Activated CD4-positive, alpha-beta T cell treated with anti-CD3 and anti-CD28 coated beads, Interleukin-2, amount 10 ng/mL, durations not matched to agents 7 days and 5 days (primary cell): ENCODE measurements around the gene ADGRV1. TPM values are rescaled to one million over a fixed set of nuclear protein-coding genes. Genes with fewer than 3 reads are reported as not detected.
"Not testable (repeated sequence)": the region's sequence is repeated elsewhere in the genome, so short reads cannot be mapped to it uniquely, and the experiment has no call there.

Experiments used
- CTCF ChIA-PET: fragments of 350-600 bp; sonication (Branson Sonifier 250); formaldehyde crosslinking; loops from one replicate; lab custom pipeline; 2021; ENCODE audit warnings: antibody characterized with exemption; lab: Charles Lee
- POLR2A ChIA-PET: fragments of 350-600 bp; sonication (Branson Sonifier 250); formaldehyde crosslinking; loops from one replicate; lab custom pipeline; 2021; ENCODE audit warnings: antibody characterized with exemption; lab: Charles Lee
- DNase-seq: peaks from one replicate; pipeline ENCODE4 v3.0.0-alpha.2; 2020
- H3K27ac Mint-ChIP-seq: one replicate; pipeline ENCODE4 v1.8.0; 2021; ENCODE audit warnings: mild to moderate bottlenecking, moderate library complexity, mixed read lengths
- H3K27me3 Mint-ChIP-seq: one replicate; pipeline ENCODE4 v1.8.0; 2021; ENCODE audit warnings: mixed read lengths
- H3K36me3 Mint-ChIP-seq: one replicate; pipeline ENCODE4 v1.8.0; 2021; ENCODE audit warnings: low read depth, mixed read lengths
- H3K4me1 Mint-ChIP-seq: one replicate; pipeline ENCODE4 v1.8.0; 2021; ENCODE audit warnings: mixed read lengths
- H3K4me3 Mint-ChIP-seq: one replicate; pipeline ENCODE4 v1.8.0; 2021; ENCODE audit warnings: mild to moderate bottlenecking, moderate library complexity, mixed read lengths
- H3K9me3 Mint-ChIP-seq: one replicate; pipeline ENCODE4 v1.8.0; 2021; ENCODE audit warnings: mixed read lengths
- total RNA-seq, 2 experiments: library from RNA; stranded (reverse); gene quantifications; one replicate each; pipeline ENCODE4 v1.2.3, GENCODE V29; 2021

The ADGRV1 gene
- total RNA-seq, 2 experiments from 2014 or later, result not detected

- H3K4me3 Mint-ChIP-seq, result no peak overlapping the region
- H3K27ac Mint-ChIP-seq, result no peak overlapping the region
- no peaks in the 10 kb centered on the region for H3K36me3 Mint-ChIP-seq
- H3K4me1 Mint-ChIP-seq, result peaks cover 9% of the 10 kb centered on the region
- H3K27me3 Mint-ChIP-seq, result peaks cover 20% of the 10 kb centered on the region
- DNase-seq, result no peak
- ChIA-PET CTCF (interaction anchor here (0.7 kb wide), 1 partner anchor 1145 kb away, joined by 3 read pairs; no protein-coding TSS in a partner anchor), POLR2A (no interaction called here)
- H3K9me3 Mint-ChIP-seq, result no peaks in the 10 kb centered on the region
Observed at GRCh38 chr5:90845723-90846554, 287.3 kb downstream of the ADGRV1 start.

DNA sequence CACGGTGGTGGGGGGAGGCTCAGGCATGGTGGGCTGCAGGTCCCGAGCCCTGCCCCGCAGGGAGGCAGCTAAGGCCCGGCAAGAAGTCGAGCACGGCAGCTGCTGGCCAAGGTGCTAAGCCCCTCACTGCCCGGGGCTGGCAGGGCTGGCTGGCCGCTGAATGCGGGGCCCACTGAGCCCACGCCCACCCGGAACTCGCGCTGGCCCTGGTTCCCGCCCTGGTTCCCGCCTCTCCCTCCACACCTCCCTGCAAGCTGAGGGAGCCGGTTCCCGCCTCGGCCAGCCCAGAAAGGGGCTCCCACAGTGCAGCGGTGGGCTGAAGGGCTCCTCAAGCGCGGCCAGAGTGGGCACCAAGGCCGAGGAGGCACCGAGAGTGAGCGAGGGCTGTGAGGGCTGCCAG is 289.0 kb downstream of the ADGRV1 start:
- CTCF ChIA-PET, POLR2A ChIA-PET, H3K4me3 Mint-ChIP-seq, H3K27ac Mint-ChIP-seq, DNase-seq, H3K4me1 Mint-ChIP-seq, H3K9me3 Mint-ChIP-seq, H3K36me3 Mint-ChIP-seq: not testable (repeated sequence)
- H3K27me3 Mint-ChIP-seq, result peaks cover 23% of the 10 kb centered on the region

GRCh38 chr5:90849939-90850338 is 291.3 kb downstream of the ADGRV1 start:
- Mint-ChIP-seq H3K4me1 (peaks cover 3% of the 10 kb centered on the region), H3K27me3 (peaks cover 15% of the 10 kb centered on the region), H3K27ac (no peak overlapping the region), H3K36me3 (no peaks in the 10 kb centered on the region), H3K9me3 (no peaks in the 10 kb centered on the region), H3K4me3 (no peak overlapping the region)
- no peak for DNase-seq
- CTCF ChIA-PET, result no interaction called here
- POLR2A ChIA-PET, result no interaction called here

GRCh38 chr5:90852531-90852930 is 293.9 kb downstream of the ADGRV1 start:
- H3K4me3 Mint-ChIP-seq, result no peak overlapping the region
- no peaks in the 10 kb centered on the region for H3K36me3 Mint-ChIP-seq
- H3K27ac Mint-ChIP-seq, result no peak overlapping the region
- H3K27me3 Mint-ChIP-seq, result peaks cover 3% of the 10 kb centered on the region
- H3K9me3 Mint-ChIP-seq, result no peaks in the 10 kb centered on the region
- DNase-seq, result no peak
- POLR2A ChIA-PET, result no interaction called here
- CTCF ChIA-PET, result no interaction called here
- no peaks in the 10 kb centered on the region for H3K4me1 Mint-ChIP-seq

GRCh38 chr5:90853750-90854149 is 295.2 kb downstream of the ADGRV1 start:
- Mint-ChIP-seq H3K4me1 (no peaks in the 10 kb centered on the region), H3K27ac (no peak overlapping the region), H3K27me3 (peaks cover 3% of the 10 kb centered on the region), H3K4me3 (no peak overlapping the region), H3K36me3 (no peaks in the 10 kb centered on the region), H3K9me3 (no peaks in the 10 kb centered on the region)
- CTCF ChIA-PET, result no interaction called here
- DNase-seq, result no peak
- POLR2A ChIA-PET, result no interaction called here

- Mint-ChIP-seq H3K27ac (no peak overlapping the region), H3K27me3 (peaks cover 3% of the 10 kb centered on the region), H3K4me3 (no peak overlapping the region), H3K4me1 (no peaks in the 10 kb centered on the region), H3K9me3 (no peaks in the 10 kb centered on the region), H3K36me3 (no peaks in the 10 kb centered on the region)
- DNase-seq, result no peak
- POLR2A ChIA-PET, result no interaction called here
- CTCF ChIA-PET, result no interaction called here
Observed at GRCh38 chr5:90854169-90854568, 295.6 kb downstream of the ADGRV1 start.

GRCh38 chr5:90855296-90856010 is 296.9 kb downstream of the ADGRV1 start:
- H3K9me3 Mint-ChIP-seq, result no peaks in the 10 kb centered on the region
- H3K27me3 Mint-ChIP-seq, result peaks cover 3% of the 10 kb centered on the region
- no peaks in the 10 kb centered on the region for H3K4me1 Mint-ChIP-seq
- POLR2A ChIA-PET, result no interaction called here
- no peak overlapping the region for H3K27ac Mint-ChIP-seq
- H3K4me3 Mint-ChIP-seq, result no peak overlapping the region
- no peak for DNase-seq
- CTCF ChIA-PET, result no interaction called here
- H3K36me3 Mint-ChIP-seq, result no peaks in the 10 kb centered on the region

DNA sequence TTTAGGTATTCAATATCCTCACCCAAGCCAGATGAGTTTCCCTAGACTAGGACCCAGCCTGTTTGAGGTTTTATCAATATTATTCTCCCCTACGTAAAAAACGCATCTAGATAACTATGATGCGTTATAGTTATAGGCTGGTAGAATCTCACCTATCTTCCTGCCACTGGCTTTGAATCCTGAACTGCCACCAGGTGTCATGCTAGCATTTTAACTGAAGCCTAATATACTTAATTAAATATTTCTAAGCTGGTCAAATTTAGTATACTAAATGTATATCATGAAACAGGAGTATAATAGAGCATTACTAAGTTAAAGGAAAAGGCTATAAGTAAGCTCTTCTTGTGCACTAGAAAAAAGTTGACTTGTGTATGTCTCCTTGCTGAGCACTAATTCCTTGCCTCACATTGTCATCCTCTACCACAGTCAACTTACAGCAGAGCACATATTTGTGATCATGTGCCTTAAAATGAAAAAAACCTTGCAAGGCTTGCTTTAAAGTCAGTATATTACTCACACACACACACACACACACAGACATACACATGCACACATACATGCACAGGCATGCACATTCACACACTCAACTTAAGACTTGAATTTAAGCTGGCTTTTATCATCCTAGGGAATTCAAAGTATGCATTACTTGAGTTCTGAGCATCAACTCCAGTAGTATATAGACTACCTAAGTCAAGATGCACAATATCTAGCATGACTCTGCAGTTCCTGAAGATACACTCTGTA is 303.4 kb downstream of the ADGRV1 start:
- H3K9me3 Mint-ChIP-seq, result no peaks in the 10 kb centered on the region
- peaks cover 4% of the 10 kb centered on the region for H3K27me3 Mint-ChIP-seq
- no peak overlapping the region for H3K27ac Mint-ChIP-seq
- ChIA-PET CTCF (interaction anchor here (1.1 kb wide), 1 partner anchor 522 kb away, joined by 3 read pairs; no protein-coding TSS in a partner anchor), POLR2A (interaction anchor here (0.6 kb wide), 1 partner anchor 33 kb away, joined by 3 read pairs; no protein-coding TSS in a partner anchor)
- no peak overlapping the region for H3K4me3 Mint-ChIP-seq
- no peak for DNase-seq
- no peaks in the 10 kb centered on the region for H3K36me3 Mint-ChIP-seq
- peaks cover 1% of the 10 kb centered on the region for H3K4me1 Mint-ChIP-seq

GRCh38 chr5:90865180-90865579 is 306.6 kb downstream of the ADGRV1 start:
- Mint-ChIP-seq H3K4me1 (peaks cover 2% of the 10 kb centered on the region), H3K4me3 (no peak overlapping the region), H3K36me3 (no peaks in the 10 kb centered on the region), H3K27ac (no peak overlapping the region), H3K9me3 (no peaks in the 10 kb centered on the region), H3K27me3 (peaks cover 16% of the 10 kb centered on the region)
- POLR2A ChIA-PET, result no interaction called here
- CTCF ChIA-PET, result interaction anchor here (0.8 to 0.9 kb wide), 2 partner anchors 10 to 520 kb away, joined by 3 read pairs; no protein-coding TSS in a partner anchor
- no peak for DNase-seq

- peaks cover 4% of the 10 kb centered on the region for H3K4me1 Mint-ChIP-seq
- no peak overlapping the region for H3K27ac Mint-ChIP-seq
- POLR2A ChIA-PET, result no interaction called here
- CTCF ChIA-PET, result interaction anchor here (0.6 kb wide), 1 partner anchor 1054 kb away, joined by 4 read pairs; no protein-coding TSS in a partner anchor
- H3K4me3 Mint-ChIP-seq, result no peak overlapping the region
- no peaks in the 10 kb centered on the region for H3K9me3 Mint-ChIP-seq
- peaks cover 19% of the 10 kb centered on the region for H3K27me3 Mint-ChIP-seq
- no peak for DNase-seq
- no peaks in the 10 kb centered on the region for H3K36me3 Mint-ChIP-seq
Observed at GRCh38 chr5:90866333-90866732, 307.7 kb downstream of the ADGRV1 start.

GRCh38 chr5:90866915-90867731 is 308.5 kb downstream of the ADGRV1 start:
- Mint-ChIP-seq H3K4me1 (peaks cover 4% of the 10 kb centered on the region), H3K9me3 (no peaks in the 10 kb centered on the region), H3K36me3 (no peaks in the 10 kb centered on the region), H3K4me3 (no peak overlapping the region), H3K27me3 (peaks cover 22% of the 10 kb centered on the region), H3K27ac (no peak overlapping the region)
- CTCF ChIA-PET, result interaction anchor here (1.2 kb wide), 1 partner anchor 65 kb away, joined by 4 read pairs; no protein-coding TSS in a partner anchor
- no peak for DNase-seq
- POLR2A ChIA-PET, result no interaction called here

DNA sequence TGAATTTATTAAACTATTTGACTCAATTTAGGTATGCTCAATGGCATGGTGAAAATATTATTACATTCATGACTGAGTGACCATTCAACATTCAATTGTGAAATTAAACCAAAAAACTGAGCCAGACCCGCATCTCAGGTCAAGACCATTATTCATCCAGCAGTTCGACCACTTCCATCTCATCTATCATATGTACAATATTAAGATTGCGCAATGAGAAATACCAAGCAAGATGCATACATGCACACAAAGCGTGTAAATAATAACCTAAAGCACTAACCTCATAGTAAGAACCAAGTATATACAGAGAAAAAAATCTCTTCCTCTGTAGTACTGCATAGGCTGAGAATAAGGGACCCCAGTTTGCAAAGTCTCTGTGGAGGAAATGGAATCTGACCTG is 310.2 kb downstream of the ADGRV1 start:
- H3K9me3 Mint-ChIP-seq, result no peaks in the 10 kb centered on the region
- H3K4me3 Mint-ChIP-seq, result no peak overlapping the region
- DNase-seq, result no peak
- peaks cover 28% of the 10 kb centered on the region for H3K27me3 Mint-ChIP-seq
- no peaks in the 10 kb centered on the region for H3K36me3 Mint-ChIP-seq
- H3K27ac Mint-ChIP-seq, result no peak overlapping the region
- POLR2A ChIA-PET, result no interaction called here
- CTCF ChIA-PET, result no interaction called here
- peaks cover 12% of the 10 kb centered on the region for H3K4me1 Mint-ChIP-seq
